Gastroesophageal sphincter (tissue), 3 donors: ENCODE measurements around the gene UPB1.

Experiments used
- POLR2A ChIP-seq, 2 donors: fragments of 450-650 bp; IDR thresholded peaks; one replicate each; pipeline ENCODE4 v1.6.1; 2017; ENCODE audit warnings: antibody characterized with exemption in 2 of 2, mild to moderate bottlenecking in 2 of 2, moderate library complexity in 1 of 2
- POLR2AphosphoS5 ChIP-seq: sonication (generic); formaldehyde crosslinking; IDR thresholded peaks from one replicate; pipeline ENCODE4 v1.6.1; 2017; ENCODE audit warnings: antibody characterized with exemption
- TF ChIP-seq, protein P1 (sequence below), 4 experiments: fragments of 200-600 bp in 2 of 4; fragments of 450-650 bp in 2 of 4; sonication (generic) in 1 of 4; IDR thresholded peaks; one replicate each; pipeline ENCODE4 v1.5.1; 2017 to 2019; ENCODE audit warnings: antibody characterized with exemption in 4 of 4, mild to moderate bottlenecking in 2 of 4, moderate library complexity in 2 of 4

DNA sequence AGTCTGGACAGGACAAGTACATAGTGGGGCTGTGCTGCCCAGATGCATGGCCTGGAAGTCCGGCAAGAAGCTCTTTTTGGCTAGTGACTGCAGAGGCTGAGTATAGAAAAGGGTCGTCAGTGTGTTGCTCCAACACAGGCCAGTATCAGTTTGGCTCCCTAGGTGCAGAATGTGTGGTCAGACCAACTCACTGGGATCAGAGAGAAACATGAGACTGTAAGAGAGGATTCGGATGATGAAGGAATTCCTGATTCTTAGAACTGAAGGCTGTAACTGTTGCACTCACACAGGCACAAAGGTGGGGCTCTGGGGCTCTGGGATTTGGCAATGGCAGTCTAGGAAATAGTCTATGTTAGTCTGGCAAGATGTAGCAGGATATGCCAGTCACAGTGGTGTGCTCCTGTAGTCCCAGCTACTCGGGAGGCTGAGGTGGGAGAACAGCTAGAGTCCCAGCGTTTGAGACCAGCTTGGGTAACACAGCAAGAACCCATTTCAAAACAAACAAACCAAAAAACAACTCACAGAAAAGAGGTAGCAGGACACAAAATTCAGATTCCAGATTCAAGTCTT is 11.1 kb upstream of the UPB1 start:
- TF ChIP-seq POLR2A (IDR thresholded peaks at IDR 0.05): no peak
- TF ChIP-seq, protein P1, sequence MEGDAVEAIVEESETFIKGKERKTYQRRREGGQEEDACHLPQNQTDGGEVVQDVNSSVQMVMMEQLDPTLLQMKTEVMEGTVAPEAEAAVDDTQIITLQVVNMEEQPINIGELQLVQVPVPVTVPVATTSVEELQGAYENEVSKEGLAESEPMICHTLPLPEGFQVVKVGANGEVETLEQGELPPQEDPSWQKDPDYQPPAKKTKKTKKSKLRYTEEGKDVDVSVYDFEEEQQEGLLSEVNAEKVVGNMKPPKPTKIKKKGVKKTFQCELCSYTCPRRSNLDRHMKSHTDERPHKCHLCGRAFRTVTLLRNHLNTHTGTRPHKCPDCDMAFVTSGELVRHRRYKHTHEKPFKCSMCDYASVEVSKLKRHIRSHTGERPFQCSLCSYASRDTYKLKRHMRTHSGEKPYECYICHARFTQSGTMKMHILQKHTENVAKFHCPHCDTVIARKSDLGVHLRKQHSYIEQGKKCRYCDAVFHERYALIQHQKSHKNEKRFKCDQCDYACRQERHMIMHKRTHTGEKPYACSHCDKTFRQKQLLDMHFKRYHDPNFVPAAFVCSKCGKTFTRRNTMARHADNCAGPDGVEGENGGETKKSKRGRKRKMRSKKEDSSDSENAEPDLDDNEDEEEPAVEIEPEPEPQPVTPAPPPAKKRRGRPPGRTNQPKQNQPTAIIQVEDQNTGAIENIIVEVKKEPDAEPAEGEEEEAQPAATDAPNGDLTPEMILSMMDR (IDR thresholded peaks at IDR 0.05): no peak
- TF ChIP-seq POLR2AphosphoS5: no peak
